Measurements from ENCODE around the gene TSHR.

DNA sequence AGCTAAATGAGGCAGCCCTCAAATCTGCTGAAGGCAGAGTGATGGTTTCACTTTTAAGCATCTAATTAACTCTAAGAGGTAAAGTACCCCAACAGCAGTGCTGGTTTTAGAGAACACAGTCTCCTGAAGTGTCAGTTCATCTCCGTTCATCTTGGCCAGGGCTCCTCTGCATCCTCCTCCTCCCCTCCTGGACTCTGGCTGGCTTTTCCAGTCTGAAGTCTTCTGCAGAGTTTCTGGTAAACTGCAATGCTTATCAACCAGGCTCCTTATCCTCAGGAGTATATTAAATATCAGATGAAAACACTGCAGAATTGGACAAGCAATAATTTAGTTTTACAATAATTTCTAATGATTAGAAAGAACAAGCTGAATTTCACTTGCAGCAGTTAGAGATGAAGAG, 150.0 kb downstream of the TSHR start:
- TF ChIP-seq, protein P1, sequence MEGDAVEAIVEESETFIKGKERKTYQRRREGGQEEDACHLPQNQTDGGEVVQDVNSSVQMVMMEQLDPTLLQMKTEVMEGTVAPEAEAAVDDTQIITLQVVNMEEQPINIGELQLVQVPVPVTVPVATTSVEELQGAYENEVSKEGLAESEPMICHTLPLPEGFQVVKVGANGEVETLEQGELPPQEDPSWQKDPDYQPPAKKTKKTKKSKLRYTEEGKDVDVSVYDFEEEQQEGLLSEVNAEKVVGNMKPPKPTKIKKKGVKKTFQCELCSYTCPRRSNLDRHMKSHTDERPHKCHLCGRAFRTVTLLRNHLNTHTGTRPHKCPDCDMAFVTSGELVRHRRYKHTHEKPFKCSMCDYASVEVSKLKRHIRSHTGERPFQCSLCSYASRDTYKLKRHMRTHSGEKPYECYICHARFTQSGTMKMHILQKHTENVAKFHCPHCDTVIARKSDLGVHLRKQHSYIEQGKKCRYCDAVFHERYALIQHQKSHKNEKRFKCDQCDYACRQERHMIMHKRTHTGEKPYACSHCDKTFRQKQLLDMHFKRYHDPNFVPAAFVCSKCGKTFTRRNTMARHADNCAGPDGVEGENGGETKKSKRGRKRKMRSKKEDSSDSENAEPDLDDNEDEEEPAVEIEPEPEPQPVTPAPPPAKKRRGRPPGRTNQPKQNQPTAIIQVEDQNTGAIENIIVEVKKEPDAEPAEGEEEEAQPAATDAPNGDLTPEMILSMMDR (IDR thresholded peaks at IDR 0.05), result no peak
- TF ChIP-seq POLR2A (IDR thresholded peaks at IDR 0.05) (no peak), EP300 (IDR thresholded peaks at IDR 0.05) (no peak), POLR2AphosphoS5 (IDR thresholded peaks at IDR 0.05) (no peak)

All from suprapubic skin (tissue), 4 donors.